Stimulated activated CD8-positive, alpha-beta memory T cell treated with anti-CD3 and anti-CD28 coated beads, Interleukin-12 subunit alpha, Interleukin-12 subunit beta, amount 100 ng/mL, for 4 hours (primary cell): ENCODE data around the gene HNRNPDL.
A peak's percentile ranks its signal among the peaks of the same experiment; 100 is the strongest.
"Not testable (repeated sequence)": the region's sequence is repeated elsewhere in the genome, so short reads cannot be mapped to it uniquely, and the experiment has no call there.

Experiments
- DNase-seq: peaks from one replicate; pipeline ENCODE4 v3.0.0-alpha.2; 2020; ENCODE audit warnings: low read depth

Gene HNRNPDL

DNA sequence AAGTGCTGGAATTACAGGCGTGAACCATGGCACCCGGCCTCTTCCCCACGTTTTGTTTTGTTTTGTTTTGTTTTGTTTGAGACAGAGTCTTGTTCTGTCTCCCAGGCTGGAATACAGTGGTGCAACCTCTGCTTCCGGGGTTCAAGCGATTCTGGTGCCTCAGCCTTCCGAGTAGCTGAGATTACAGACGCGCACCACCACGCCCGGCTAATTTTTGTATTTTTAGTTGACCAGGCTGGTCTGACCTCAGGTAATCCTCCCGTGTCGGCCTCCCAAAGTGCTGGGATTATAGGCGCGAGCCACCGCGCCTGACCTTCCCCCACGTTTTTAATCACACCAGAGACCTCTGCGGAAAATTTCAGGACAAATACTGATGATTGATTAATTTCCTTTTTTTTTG, 2.3 kb upstream of the HNRNPDL start:
- DNase-seq: no peak

DNA sequence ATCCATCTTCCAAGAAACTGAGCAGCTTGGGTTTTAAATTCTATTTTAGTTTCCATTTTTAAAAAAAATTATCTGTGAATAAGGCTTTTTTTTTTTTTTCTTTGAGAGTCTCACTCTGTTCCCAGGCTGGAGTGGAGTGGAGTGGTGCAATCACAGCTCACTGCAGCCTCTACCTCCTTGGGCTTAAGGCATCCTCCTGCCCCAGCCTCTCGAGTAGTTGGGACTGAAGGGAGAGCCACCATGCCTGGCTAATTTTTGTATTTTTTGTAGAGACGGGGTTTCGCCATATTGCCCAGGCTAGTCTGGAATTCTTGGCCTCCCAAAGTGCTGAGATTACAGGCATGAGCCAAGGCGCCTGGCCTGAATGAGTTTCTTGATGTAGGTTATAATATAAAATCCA, 1.6 kb upstream of the HNRNPDL start:
- no peak for DNase-seq

DNA sequence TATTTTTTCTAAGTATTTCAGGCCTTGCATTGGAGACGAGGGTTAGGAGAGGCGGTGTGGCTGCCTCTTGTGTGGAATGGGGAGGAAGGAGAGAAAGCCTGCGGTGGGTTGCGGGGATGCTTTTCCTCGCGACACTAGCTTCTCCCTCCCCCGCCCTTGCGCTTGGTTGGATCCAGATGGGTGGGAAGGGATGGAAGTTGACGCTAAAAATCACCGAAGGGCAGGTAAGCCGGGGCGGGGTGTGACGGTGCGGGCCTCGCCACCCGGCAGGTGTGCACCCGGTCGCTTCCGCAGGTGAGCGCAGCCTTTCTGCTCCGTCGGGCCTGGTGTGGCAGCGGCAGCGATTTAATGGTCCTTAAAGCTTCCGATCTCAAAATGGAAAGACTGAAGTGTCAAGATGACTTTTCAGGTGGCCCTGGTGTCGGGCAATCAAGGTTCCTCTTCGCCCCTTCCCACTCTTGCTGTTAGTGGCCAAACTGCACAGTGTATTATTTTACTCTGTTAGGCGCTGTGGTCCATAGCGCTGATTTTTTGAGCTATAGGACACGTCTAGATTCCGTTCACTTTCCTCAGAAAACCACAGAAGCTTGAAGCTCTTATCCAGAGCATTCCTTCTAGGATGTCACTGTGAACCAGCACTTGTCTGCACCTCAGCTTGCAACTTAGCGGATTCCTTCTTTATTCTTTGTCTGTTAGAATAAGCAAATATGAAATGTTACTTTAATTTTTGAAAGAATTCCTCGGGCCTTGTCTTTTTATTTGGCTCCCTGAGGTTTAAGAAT, 893 bp upstream of the HNRNPDL start:
- DNase-seq: peak; percentile 15

DNA sequence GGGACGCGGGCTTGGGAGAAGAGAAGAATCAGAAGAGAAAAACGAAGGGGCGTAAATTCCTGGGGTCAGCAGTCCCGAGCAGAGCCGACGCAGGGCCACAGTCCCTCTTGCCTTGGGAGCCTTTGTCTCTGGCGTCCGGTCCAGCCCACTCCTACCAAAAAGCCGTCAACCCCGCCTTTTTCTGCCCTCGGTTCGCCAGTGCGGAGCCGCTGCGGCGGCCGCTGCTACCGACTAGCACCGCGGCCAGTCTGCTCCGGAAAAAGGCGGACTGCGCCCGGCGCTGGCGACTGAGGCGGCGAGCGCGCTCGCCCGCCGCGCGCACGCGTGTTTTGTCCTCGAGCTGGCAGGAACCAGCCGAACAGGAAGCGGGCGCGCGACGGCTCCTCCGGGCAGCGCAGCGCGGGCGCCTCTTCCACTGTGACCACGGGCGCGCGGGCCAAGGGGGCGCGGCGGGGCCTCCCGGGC, 502 bp downstream of the HNRNPDL start:
- DNase-seq: no peak

DNA sequence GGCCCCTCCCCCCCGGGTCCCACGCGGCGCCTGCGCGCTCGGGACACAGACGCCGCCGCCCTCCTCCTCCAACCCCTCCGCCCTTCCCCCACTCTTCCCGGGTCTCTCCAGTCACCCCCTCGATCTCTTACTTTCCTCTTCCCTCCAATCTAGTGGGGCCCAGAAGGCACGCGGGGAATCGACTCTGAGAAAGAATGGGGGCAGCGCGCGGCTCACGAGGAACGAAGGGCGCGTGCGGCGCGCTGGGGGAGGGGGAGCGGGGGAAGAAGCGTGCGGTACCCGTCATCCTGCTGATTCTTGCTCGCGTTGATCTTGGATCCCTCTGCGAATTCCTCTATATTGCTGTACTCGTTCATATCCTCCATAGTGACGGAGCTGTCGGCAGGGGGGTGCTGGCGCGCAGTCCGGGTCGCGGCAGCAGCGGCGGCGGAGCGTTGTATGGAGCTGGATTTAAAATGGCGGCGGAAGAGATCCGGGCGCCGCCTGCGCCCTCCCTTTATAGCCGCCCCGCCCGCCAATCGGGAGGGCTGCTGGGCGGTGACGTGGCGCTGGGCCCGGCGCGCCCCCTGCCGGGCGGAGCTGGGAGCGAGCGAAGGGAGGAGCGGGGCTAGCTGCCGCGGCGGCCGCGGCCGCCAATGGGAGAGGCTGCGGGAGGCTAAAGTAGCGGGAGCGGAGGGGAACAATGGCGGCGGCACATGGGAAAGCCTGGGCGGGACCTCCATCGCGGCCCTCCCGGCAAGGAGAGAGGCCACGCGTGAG, 1.1 kb downstream of the HNRNPDL start:
- DNase-seq: peak; percentile 93

DNA sequence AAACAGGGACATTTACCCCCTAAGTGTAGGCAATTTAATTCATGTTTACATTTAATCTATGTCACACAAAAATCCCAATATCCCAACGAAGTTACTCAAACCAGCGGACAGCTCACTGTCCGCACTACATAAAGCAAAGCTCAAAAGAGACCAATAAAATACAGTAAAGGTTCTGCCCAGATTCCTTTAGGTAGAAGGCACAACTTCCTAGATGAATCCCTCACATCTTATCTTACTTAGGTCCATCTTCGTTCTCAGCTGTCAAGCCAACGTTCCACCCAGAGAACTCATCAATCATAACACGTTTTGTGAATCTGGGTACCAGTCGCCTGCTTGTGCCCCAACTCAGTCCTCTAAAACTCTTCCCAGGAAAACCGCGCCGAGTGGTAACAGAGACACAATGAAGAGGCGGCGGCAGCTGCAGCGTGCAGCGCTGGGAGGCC, 1.7 kb downstream of the HNRNPDL start:
- no peak for DNase-seq

DNA sequence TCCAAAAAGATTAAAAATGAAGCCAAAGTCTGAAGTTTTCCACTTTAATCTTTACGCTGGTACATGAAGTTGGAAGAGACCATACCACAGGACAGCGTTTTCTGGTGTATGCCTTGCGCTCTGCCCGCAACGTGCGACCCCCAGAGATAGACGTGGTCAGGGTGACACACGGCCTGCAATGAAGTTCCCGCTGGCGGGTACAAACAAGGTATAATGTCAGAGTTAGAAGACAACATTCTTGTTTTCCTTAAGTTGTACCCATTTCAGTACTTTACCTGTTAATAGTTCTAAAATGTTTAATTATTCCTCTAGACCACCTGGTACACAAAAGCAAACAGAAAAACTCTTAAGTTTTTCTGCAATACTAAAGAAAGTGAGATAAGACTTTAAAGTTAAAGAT, 4.8 kb downstream of the HNRNPDL start:
- DNase-seq: no peak

DNA sequence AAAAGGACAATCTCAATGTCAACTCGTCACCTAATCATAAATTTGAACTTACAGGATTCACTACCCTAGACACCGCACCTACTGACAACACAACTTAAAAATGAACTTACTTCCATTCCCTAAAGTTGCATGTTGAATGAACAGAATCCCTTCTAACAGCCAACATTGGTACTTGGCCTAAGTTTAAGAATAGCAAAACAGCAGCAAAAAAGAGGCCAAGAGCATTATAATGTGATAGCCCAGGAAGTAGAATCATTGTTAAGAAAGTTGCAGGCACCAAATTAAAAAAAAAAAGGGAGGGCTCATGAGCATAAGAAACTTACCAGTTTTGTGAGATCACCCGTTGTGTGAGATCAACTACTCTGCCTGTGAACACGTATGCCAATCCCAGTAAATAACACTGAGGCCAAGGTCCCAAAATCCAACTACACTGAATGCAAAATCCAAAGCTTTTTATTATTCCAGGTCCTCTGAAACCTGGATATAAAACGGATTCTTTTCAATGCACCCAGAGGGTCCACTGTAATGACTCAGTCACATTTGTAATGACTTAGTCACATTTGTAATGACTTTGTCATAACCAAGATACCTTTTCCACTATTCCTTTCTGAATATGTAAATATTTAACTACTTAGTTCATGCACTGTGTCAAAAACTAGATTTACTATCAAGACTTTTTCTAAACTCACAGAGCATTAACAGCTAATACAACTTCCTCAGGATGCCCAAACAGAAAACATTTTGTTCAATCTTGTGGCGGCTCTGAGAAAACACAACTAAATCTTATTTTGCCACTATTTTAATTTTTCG, 6.8 kb downstream of the HNRNPDL start:
- no peak for DNase-seq

DNA sequence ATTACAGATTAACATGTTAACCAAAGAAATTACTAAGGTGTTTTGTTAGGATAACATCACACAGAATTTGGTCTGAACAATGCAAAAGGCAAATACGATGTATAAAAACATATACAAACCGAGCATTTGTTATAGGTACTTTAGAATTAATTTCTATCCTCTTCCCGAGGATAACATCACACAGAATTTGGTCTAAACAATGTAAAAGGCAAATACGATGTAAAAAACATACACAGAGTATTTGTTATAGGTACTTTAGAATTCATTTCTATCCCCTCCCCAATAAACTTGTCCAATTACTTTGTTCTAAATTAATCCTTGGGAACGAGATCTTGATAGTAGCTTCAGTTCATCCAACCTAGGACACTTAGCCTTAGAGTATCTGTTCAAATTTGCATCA, 7.6 kb downstream of the HNRNPDL start:
- DNase-seq: no peak

DNA sequence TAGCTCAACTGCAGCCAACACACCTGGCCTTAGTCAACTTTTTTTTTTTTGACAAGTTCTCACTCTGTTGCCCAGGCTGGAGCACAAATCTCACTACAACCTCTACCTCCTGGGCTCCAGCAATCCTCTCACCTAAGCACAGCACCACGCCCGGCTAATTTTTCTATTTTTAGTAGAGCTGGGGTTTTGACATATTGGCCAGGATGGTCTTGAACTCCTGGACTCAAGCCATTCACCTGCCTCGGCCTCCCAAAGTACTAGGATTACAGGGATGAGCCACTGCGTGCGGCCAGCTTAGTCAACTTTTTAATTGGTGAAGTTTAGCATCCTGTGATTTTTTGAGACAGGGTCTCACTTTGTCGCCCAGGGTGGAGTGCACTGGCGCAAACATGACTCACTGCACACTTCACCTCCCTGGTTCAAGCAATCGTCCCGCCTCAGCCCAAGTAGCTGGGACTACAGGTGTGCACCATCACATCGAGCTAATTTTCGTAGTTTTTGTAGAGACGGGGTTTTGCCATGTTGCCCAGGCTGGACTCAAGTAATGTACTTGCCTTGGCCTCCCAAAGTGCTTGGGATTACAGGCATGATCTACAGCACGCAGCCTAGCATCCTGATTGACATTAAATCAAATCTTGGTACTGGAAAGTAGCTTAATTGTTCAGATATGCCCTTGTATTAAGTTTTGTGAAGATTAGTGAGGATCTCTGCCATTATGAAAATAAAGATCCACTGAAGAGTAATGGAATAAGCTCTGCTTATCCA, 8.3 kb downstream of the HNRNPDL start:
- DNase-seq: no peak

DNA sequence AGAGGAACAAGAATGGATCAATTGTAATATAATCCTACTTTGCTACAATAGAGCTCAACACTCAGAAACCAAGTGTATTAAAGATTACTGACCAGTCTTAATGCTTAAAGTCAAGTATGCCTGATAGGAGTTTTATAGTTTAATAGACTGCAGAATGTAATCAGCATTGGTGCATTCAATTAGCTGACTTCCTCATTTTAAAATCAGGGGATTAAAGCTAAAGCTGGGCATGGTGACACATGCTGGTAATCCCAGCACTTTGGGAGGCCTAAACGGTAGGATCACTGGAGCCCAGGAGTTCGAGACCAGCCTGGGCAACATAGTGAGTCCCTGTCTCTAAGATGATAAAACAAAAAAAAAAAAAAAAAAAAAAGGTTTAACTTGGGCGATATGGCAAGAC, 10.8 kb downstream of the HNRNPDL start:
- no peak for DNase-seq

DNA sequence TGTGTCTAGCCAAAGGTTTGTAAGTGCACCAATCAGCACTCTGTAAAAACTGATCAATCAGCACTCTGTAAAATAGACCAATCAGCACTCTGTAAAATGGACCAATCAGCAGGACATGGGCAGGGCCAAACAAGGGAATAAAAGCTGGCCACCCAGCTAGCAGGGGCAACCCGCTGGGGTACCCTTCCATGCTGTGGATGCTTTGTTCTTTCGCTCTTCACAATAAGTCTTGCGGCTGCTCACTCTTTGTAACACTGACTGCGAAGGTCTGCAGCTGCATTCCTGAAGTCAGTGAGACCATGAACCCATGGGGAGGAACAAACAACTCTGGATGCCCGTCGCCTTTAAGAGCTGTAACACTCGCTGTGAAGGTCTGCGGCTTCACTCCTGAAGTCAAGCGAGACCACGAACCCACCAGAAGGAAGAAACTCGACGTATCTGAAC, 14.3 kb downstream of the HNRNPDL start:
- DNase-seq: no peak

DNA sequence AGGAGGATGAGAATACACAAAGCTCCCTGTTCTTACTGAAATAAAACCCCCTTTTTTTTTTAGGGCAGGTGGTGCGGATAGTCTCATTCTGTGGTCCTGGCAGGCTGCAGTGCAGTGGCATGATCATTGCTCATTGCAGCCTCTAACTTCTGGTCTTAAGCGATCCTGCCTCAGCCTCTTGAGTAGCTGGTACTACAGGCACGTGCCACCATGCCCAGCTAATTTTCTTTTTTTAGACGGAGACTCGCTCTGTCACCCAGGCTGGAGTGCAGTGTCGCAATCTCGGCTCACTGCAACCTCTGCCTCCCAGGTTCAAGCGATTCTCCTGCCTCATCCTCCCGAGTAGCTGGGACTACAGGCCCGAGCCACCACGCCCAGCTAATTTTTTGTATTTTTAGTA, 15.2 kb downstream of the HNRNPDL start:
- DNase-seq: not testable (repeated sequence)

DNA sequence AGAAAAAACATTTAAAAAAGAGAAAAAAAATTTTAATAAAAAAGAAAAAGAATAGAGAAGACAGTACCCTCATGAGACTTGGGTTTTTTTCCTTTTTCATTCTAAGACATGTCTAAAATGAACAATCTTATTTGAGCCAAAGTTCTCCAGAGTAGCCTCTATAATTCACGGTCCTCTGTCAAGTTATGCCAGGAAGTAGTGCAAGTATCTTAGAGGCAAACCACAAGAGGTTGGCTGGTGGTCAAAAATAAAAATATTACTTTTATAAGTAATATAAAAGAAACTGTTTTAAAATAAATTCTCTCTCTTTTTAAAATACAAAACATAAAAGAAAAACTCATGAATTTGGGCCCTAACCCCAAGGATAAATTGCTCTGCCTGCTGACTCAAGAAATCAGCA, 26.5 kb downstream of the HNRNPDL start:
- DNase-seq: no peak

DNA sequence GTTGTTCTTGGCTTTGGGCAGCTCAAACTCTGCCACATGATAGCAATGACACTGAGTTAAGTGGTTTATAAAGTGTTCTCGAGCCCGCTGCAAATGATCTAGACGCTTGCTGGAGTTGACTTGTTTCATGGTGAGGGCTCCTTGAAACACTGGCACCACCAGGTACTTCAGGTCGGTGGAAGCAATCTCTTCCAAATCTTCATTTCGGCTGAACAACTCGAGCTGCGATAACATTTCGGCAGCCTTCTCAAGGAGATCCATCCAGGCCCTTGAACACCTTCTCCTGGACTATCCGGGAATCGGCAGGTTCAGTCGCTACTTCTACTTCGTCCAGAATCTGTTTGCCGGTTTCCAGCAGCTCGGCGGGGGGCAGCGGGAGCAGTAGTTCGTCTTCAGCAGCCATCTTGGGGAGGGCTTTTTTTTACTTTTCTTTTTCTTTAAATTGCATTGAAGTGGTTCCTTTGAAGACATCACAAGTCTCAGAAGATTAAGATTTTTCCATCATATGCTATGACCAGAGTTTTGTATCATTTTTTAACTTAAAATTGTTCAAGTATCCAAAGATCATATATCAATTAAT, 28.0 kb downstream of the HNRNPDL start:
- no peak for DNase-seq

DNA sequence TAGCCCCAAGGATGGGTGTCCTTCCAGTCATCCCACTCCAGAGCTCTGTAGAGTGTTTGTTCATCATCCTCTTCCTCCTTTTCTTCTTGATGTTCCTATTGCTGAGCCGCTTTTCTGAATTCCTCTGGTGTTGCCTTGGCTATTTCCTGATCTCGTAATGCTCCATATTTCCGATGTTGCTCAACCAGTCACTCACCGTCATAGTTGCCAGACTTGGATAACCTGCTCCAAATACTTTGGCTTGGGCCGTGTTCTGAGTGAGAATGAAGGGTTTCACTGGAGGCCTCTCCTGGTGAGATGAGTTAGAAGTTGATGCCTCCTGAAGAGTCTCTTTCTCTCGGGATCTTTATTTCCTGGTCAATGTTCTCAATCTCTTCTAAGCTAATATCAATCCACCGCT, 28.7 kb downstream of the HNRNPDL start:
- no peak for DNase-seq

DNA sequence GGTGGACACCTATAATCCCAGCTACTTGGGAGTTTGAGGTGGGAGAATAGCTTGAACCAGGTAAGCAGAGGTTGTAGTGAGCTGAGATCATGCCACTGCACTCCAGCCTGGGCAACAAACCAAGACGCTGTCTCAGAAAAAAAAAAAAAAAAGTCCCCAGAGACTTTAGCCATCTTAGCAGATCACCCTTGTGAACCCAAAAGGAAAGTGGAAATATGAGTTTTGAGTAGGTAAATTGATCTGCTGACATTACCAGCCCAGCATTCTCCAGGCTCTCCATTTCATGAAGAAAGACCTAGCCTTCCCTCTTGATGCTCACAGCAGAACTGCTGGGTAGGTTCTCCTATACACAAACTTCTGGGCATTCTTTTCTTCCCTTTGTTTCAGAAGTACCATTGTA, 32.0 kb downstream of the HNRNPDL start:
- no peak for DNase-seq

DNA sequence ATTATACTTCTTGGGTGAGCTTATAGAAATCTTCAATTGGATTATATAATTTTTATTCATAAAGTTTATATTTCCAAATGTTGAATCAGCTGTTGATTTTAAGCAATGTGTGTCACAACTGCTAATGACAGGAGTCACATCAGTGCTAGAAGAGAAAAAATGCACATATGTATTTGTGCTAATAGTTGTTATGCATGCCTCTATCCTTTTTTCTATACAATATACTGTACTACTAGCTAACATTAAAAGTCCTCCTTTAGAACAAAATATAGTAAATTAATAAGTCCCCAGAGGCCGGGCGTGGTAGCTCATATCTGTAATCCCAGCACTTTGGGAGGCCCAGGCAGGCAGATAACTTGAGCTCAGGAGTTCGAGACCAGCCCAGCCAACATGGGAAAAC, 32.7 kb downstream of the HNRNPDL start:
- no peak for DNase-seq

DNA sequence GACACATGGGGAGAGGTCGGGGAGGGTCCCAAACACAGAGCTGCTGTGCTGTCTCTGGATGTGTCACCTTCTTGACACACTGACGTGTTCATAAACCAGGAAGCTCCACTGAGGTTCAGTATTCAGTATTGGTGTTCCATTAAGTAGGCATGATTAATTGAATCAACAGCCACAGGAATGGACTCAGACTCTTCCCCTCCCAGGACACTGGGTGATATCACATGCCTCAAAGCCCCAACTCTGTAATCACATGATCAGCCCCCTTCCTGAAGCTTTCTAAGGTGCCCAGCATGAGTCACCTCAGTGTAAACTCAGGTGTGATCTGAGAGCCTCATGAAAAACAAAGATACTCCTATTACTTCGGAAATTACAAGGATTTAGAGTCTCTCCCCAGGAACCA, 35.4 kb downstream of the HNRNPDL start:
- DNase-seq: no peak

DNA sequence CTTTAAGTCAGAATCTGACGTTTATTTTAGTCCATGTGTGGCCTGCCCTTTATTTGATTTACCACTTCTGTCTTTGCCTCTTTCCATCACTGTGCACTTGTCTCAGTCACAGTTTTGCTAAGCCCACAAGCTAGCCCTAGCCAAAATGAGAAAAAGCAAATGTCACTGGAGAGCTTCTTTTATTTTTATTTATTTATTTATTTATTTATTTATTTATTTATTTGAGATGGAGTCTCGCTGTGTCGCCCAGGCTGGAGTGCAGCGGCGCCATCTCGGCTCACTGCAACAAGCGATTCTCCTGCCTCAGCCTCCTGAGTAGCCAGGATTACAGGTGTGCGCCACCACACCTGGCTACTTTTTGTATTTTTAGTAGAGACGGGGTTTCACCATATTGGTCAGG, 40.2 kb downstream of the HNRNPDL start:
- DNase-seq: not testable (repeated sequence)

DNA sequence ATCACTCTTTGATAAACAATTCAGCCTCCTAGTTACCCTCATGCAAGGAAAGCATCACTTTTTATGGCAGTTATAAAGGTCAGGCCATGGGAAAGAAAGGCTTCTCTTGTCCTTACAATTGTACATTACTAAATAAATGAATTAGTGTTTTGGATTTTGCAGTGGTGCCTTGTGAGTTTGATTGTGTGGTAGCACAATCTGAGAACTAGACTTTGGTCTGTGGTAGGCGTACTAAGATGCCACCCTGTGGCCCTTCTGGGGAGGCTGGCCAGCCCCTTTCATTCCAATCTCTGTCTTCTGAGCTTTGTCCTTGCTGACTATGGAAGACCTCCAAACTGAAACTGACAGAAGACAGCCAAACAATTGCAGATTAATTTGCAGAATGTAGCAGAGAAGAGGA, 41.9 kb downstream of the HNRNPDL start:
- no peak for DNase-seq
